ENCODE data around the gene SMYD4.

Gene SMYD4

DNA sequence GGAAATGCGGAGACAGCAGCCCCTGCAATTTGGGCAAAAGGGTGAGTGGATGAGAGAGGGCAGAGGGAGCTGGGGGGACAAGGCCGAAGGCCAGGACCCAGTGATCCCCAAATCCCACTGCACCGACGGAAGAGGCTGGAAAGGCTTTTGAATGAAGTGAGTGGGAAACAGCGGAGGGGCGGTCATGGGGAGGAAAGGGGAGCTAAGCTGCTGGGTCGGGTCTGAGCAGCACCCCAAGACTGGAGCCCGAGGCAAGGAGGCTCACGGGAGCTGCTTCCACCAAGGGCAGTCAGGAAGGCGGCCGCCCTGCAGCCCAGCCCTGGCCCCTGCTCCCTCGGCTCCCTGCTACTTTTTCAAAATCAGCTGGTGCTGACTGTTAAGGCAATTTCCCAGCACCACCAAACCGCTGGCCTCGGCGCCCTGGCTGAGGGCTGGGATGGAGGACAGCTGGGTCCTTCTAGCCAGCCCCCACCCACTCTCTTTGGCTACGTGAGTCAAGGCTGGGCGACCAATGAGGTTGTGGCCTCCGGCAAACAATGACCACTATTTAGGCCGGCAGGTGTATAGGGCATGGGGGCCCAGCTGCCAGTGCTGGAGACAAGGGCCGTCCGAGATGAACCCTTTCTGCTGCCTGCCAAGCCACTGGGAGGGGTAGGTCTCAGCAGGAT is 67.3 kb downstream of the SMYD4 start:
- no peak for FAIRE-seq
- TF ChIP-seq, protein P1, sequence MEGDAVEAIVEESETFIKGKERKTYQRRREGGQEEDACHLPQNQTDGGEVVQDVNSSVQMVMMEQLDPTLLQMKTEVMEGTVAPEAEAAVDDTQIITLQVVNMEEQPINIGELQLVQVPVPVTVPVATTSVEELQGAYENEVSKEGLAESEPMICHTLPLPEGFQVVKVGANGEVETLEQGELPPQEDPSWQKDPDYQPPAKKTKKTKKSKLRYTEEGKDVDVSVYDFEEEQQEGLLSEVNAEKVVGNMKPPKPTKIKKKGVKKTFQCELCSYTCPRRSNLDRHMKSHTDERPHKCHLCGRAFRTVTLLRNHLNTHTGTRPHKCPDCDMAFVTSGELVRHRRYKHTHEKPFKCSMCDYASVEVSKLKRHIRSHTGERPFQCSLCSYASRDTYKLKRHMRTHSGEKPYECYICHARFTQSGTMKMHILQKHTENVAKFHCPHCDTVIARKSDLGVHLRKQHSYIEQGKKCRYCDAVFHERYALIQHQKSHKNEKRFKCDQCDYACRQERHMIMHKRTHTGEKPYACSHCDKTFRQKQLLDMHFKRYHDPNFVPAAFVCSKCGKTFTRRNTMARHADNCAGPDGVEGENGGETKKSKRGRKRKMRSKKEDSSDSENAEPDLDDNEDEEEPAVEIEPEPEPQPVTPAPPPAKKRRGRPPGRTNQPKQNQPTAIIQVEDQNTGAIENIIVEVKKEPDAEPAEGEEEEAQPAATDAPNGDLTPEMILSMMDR (IDR thresholded peaks at IDR 0.05; ENCODE audit: insufficient read depth, missing control alignments): no peak
- DNase-seq (ENCODE audit: insufficient read length, low spot score): no peak

DNA sequence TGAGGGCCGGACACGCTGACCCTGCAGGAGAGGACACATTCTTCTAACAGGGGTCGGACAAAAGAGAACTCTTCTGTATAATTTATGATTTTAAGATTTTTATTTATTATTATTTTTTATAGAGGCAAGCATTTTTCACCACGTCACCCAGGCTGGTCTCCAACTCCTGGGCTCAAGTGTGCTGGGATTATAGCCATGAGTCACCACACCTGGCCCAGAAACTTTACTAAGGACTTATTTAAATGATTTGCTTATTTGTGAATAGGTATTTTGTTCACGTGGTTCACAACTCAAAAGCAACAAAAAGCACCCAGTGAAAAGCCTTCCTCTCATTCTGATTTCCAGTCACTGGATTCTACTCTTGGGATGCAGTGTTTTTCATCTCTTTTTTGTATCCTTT is 70.2 kb downstream of the SMYD4 start:
- DNase-seq (ENCODE audit: insufficient read length, low spot score) (no peak), FAIRE-seq (no peak)
- TF ChIP-seq, protein P1 (IDR thresholded peaks at IDR 0.05; ENCODE audit: insufficient read depth, missing control alignments): no peak

DNA sequence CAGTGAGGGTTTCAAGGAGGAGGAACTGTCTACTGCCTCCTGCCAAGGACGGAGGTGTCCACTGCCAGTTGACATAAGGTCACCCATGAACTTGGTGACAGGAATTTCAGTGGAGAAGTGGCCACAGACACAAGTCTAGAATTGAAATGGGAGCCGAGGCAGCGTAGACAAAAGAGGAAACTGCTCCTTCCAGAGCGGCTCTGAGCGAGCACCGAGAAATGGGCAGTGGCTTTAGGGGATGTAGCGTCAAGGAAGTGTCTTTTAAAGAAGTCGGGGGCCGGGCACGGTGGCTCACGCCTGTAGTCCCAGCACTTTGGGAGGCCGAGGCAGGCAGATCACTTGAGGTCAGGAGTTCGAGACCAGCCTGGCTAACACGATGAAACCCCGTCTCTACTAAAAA is 70.9 kb downstream of the SMYD4 start:
- no peak for DNase-seq (ENCODE audit: insufficient read length, low spot score)
- no peak for FAIRE-seq
- TF ChIP-seq, protein P1 (IDR thresholded peaks at IDR 0.05; ENCODE audit: insufficient read depth, missing control alignments): no peak

DNA sequence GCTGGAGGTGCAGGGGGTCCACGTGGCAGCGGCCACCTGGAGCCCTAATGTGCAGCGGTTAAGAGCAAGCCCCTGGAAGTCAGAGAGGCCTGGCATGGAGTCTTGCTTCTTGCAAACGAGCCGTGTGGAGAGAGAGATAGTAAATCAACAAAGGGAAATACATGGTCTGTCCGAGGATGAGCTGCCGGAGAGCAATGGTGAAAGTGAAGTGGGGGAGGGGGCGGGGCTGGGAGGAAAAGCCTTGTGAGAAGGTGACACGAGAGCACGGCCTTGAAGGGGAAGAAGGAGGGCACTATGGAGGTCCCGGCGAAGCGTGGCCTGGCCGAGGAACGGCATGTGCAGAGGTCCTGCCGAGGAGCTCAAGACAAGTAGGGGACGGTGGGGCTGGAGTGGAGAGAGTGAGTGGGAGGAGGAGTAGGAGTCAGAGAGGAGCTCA is 73.9 kb downstream of the SMYD4 start:
- TF ChIP-seq, protein P1 (IDR thresholded peaks at IDR 0.05; ENCODE audit: insufficient read depth, missing control alignments): no peak
- FAIRE-seq: no peak
- DNase-seq (ENCODE audit: insufficient read length, low spot score): no peak

DNA sequence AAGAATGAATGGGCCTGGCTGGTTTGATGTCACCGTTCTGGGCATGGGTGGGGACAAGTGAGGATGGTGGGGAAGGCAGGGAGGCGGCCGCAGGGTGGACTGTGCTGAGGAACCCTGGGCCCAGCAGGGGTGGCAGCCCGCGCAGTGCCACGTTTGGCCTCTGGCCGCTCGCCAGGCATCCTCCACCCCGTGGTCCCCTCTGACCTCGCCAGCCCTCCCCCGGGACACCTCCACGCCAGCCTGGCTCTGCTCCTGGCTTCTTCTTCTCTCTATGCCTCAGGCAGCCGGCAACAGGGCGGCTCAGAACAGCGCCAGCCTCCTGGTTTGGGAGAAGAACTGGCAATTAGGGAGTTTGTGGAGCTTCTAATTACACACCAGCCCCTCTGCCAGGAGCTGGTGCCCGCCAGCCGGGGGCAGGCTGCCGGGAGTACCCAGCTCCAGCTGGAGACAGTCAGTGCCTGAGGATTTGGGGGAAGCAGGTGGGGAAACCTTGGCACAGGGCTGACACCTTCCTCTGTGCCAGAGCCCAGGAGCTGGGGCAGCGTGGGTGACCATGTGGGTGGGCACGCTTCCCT is 74.4 kb downstream of the SMYD4 start:
- TF ChIP-seq, protein P1 (IDR thresholded peaks at IDR 0.05; ENCODE audit: insufficient read depth, missing control alignments): no peak
- DNase-seq (ENCODE audit: insufficient read length, low spot score): no peak

DNA sequence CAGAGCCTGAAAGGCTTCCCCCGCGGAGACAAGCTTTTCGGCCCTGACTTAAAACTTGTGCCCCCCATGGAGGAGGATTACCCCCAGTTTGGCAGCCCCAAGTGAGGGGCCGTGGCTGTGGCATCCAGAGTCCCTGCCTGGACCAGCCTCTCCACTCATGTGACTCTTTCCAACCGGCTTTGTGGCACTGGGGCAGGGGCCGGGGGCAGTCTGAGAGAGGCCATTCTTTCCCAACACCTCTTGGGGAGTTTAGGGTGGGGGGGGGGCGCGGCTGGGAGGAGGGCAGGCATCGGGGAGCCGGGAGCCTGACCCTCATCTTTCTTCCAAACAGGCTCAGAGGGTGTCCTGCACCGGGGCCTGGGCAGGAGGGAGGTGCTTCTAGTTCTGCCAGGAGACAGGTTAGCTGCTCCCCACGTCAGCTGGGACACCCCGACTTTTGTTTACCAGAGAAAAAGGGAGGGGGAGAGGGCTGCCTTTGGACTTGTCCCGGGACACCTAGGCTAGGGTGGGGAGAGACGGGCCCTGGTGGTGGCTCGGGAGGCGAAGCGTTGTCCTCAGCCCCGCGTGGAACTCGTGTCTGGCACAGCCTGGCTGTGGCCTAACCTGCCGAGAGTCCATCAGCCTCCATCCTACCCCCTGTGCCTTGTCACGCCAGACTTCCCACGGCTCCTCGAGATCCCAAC is 75.1 kb downstream of the SMYD4 start:
- no peak for FAIRE-seq
- no peak for DNase-seq (ENCODE audit: insufficient read length, low spot score)
- TF ChIP-seq, protein P1 (IDR thresholded peaks at IDR 0.05; ENCODE audit: insufficient read depth, missing control alignments): no peak

More for the DNA sequence above, 74.4 kb downstream of the SMYD4 start:
- FAIRE-seq: no peak
